ENCODE measurements around the gene BPIFB2. TPM values are rescaled to one million over a fixed set of nuclear protein-coding genes. Genes with fewer than 3 reads are reported as not detected.

The BPIFB2 gene
- total RNA-seq, 1 donor = not detected

- Histone ChIP-seq H3K4me1 (ENCODE audit: insufficient read depth, low read length) (peaks cover 13% of the 10 kb centered on the region), H3K4me3 (ENCODE audit: low read length) (no peak overlapping the region), H3K27me3 (ENCODE audit: insufficient read depth, low read length) (no peaks in the 10 kb centered on the region), H3K9me3 (ENCODE audit: low read depth, low read length) (no peaks in the 10 kb centered on the region)
These were observed 30.1 kb upstream of the BPIFB2 start for GRCh38 chr20:32977281-32978008.

GRCh38 chr20:32978009-32978335 is 29.5 kb upstream of the BPIFB2 start:
- Histone ChIP-seq H3K4me3 (ENCODE audit: low read length) (no peak overlapping the region), H3K4me1 (ENCODE audit: insufficient read depth, low read length) (peaks cover 8% of the 10 kb centered on the region), H3K27me3 (ENCODE audit: insufficient read depth, low read length) (no peaks in the 10 kb centered on the region), H3K9me3 (ENCODE audit: low read depth, low read length) (no peaks in the 10 kb centered on the region)

DNA sequence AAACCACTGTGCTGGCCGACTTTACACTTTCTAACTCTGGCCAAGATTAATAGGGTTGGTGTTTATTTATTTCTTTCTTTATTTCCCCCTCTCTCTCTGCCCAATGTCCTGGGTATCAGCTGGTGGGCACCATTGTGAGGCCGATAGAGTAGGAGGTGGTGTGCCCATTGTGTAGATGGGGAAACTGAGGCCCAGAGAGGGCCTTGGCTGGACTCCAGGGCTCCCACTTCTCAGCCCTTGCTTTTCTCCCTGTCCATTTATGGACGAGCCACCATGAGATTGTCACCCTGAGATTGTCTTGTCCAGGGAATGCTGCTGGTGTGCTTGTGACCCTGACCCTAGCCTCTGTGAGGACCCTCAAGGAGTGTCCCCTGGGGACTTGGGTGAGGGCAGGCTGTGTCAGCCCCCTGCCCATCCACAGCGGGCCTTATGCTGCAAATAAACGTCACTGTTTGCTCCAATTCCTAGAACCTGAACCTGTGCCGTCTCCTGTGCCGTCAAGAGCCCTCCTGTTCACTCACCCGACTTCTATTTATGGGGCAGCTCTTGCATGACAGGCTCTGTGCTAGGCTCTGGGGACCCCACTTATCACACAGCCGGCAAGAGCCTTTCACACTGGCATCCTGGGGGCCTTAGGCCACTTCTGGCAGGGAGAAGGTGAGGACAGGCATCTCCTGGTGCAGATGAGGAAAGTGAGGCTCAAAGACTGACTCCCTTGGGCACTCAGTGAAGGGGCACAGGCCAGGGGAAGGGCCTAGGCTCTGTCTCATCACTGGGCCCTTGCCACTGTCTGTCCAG is 28.1 kb upstream of the BPIFB2 start:
- H3K27me3 ChIP-seq (ENCODE audit: insufficient read depth, low read length) = no peaks in the 10 kb centered on the region
- H3K4me3 ChIP-seq (ENCODE audit: low read length) = no peak overlapping the region
- H3K9me3 ChIP-seq (ENCODE audit: low read depth, low read length) = no peaks in the 10 kb centered on the region
- H3K4me1 ChIP-seq (ENCODE audit: insufficient read depth, low read length) = peaks cover under 1% of the 10 kb centered on the region

- no peaks in the 10 kb centered on the region for H3K9me3 ChIP-seq (ENCODE audit: low read depth, low read length)
- H3K4me1 ChIP-seq (ENCODE audit: insufficient read depth, low read length) = no peaks in the 10 kb centered on the region
- H3K27me3 ChIP-seq (ENCODE audit: insufficient read depth, low read length) = no peaks in the 10 kb centered on the region
- no peak overlapping the region for H3K4me3 ChIP-seq (ENCODE audit: low read length)
These were observed 27.2 kb upstream of the BPIFB2 start for GRCh38 chr20:32980131-32980941.

DNA sequence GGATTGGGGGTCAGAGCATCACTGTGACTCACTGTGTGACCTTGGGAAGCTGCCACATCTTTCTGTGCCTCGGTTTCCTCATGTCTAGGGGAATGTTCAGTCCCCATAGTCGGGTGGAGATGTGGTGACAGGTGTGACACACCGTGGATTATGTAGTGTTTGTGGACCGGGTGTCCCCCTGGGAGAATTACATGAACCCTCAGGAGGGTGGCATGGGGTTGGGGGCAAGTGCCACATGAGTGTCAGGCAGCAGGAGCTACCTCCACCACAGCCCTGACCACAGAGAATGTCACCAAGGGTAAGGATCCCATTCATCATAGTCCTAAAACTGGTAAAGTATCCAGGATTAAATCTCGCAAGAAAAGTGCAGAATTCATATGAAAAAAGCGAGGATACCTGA is 26.5 kb upstream of the BPIFB2 start:
- Histone ChIP-seq H3K4me1 (ENCODE audit: insufficient read depth, low read length) (no peaks in the 10 kb centered on the region), H3K27me3 (ENCODE audit: insufficient read depth, low read length) (no peaks in the 10 kb centered on the region), H3K9me3 (ENCODE audit: low read depth, low read length) (no peaks in the 10 kb centered on the region), H3K4me3 (ENCODE audit: low read length) (no peak overlapping the region)

DNA sequence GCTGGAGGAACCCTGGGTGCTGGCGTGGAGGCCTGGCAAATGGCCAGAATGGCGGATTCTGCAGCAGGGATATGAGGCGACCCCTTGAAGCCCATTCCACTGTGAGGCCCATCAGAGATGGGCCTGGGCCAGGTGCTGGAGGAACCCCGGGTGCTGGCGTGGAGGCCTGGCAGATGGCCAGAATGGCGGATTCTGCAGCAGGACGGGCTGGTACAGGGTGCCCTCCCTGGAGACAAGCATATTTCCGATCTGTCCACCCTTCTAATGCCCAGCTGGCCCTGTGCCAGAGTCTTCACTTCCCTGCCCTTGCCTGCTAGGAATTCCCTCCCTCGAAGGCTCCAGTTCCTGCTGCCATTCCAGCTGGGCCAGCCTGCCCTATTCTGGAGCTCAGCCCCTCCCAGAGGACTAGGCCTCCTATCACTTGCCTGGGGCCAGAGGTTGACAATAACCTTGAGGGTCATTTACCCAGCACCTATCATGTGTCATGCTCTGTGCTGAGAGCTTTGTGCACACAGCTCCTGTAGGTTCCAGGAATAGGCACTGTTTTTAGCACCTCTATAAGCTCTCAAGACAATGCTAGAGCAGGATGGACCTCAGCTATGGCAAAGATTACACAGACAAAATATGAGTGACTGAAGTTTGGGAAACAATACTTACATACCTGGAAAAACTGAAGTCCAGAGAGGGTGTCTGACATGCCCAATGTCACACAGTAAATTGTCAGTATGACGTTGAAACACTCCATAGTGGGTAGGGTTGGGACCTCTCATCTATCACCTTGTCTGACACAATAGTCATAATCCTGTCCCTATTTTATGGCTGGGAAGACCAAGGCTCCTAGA is 24.7 kb upstream of the BPIFB2 start:
- Histone ChIP-seq H3K4me1 (ENCODE audit: insufficient read depth, low read length) (no peaks in the 10 kb centered on the region), H3K4me3 (ENCODE audit: low read length) (no peak overlapping the region), H3K9me3 (ENCODE audit: low read depth, low read length) (no peaks in the 10 kb centered on the region), H3K27me3 (ENCODE audit: insufficient read depth, low read length) (no peaks in the 10 kb centered on the region)

DNA sequence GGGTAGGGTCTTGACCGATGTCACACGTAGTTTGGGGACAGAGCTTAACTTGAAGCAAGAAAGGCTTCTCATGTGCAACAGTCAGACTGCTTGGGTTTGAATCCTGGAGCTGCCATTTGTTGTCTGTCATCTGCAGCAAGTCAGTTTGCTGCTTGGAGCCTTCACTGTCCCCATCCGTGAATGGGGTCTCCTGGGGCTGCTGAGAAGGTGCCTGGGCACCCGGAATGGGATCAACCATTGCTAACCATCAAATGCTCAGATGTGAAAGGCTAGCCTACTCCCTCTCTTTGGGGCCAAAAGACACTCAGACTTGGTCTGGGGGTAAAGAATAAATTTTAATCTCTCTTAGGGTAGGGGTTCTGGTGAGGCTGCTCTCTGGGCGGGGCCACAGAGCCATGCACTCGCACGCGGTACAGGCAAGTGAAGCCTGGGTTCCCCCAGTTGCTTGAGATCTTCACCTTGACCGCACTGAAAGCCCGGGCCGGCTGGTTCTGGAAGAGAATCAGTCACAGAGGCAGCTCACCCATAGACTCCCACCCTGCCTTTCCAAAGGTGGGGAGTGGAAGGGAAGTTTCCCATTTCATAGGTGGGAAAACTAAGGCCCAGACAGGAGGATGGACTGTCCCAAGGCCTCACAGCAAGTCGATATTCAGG is 23.9 kb upstream of the BPIFB2 start:
- no peak overlapping the region for H3K4me3 ChIP-seq (ENCODE audit: low read length)
- no peaks in the 10 kb centered on the region for H3K9me3 ChIP-seq (ENCODE audit: low read depth, low read length)
- H3K27me3 ChIP-seq (ENCODE audit: insufficient read depth, low read length) = no peaks in the 10 kb centered on the region
- no peaks in the 10 kb centered on the region for H3K4me1 ChIP-seq (ENCODE audit: insufficient read depth, low read length)

GRCh38 chr20:32984196-32984595 is 23.3 kb upstream of the BPIFB2 start:
- H3K9me3 ChIP-seq (ENCODE audit: low read depth, low read length) = no peaks in the 10 kb centered on the region

DNA sequence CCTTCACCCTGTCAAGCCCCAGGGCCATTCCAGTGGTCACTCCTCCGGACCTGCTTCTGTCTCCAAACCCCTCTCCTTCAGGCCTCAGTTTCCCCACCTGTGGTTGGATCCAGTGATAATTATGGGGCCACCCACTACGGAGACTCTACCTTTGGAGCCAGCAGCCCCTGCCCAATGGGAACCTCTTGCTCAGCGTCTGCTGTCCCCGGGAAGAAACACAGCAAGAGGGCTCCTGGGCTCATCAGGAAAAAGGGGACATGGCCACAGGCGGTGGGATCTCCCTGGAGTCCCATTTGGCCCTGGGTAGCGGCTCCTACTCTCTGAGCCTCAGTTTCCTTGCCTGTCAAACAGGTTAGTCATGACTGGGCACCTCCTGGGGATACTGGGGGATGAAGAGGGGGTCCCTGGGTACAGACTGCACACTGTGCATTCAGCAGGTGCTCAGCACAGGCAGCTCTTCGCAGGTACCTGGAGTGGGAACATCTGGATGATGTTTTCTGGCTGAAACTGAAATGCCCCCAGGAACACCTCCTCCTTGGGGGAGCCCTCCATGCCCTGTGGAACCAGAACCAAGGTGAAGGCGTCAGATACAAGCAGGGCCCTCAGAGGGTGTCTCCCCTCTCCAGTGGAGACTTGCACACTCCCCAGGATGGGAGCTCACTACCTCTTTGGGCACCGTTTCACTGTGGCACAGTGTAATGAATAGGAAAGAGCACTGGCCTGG is 22.7 kb upstream of the BPIFB2 start:
- no peaks in the 10 kb centered on the region for H3K27me3 ChIP-seq (ENCODE audit: insufficient read depth, low read length)
- H3K4me1 ChIP-seq (ENCODE audit: insufficient read depth, low read length) = no peaks in the 10 kb centered on the region
- no peaks in the 10 kb centered on the region for H3K9me3 ChIP-seq (ENCODE audit: low read depth, low read length)
- no peak overlapping the region for H3K4me3 ChIP-seq (ENCODE audit: low read length)

More at GRCh38 chr20:32984196-32984595, 23.3 kb upstream of the BPIFB2 start:
- no peaks in the 10 kb centered on the region for H3K27me3 ChIP-seq (ENCODE audit: insufficient read depth, low read length)
- H3K4me3 ChIP-seq (ENCODE audit: low read length) = no peak overlapping the region
- H3K4me1 ChIP-seq (ENCODE audit: insufficient read depth, low read length) = no peaks in the 10 kb centered on the region

- Histone ChIP-seq H3K4me3 (ENCODE audit: low read length) (no peak overlapping the region), H3K9me3 (ENCODE audit: low read depth, low read length) (no peaks in the 10 kb centered on the region), H3K27me3 (ENCODE audit: insufficient read depth, low read length) (no peaks in the 10 kb centered on the region), H3K4me1 (ENCODE audit: insufficient read depth, low read length) (no peaks in the 10 kb centered on the region)
These were observed 21.9 kb upstream of the BPIFB2 start for GRCh38 chr20:32985596-32985995.

- Histone ChIP-seq H3K27me3 (ENCODE audit: insufficient read depth, low read length) (no peaks in the 10 kb centered on the region), H3K9me3 (ENCODE audit: low read depth, low read length) (no peaks in the 10 kb centered on the region), H3K4me3 (ENCODE audit: low read length) (no peak overlapping the region), H3K4me1 (ENCODE audit: insufficient read depth, low read length) (peaks cover 2% of the 10 kb centered on the region)
These were observed 21.1 kb upstream of the BPIFB2 start for GRCh38 chr20:32986331-32986966.

DNA sequence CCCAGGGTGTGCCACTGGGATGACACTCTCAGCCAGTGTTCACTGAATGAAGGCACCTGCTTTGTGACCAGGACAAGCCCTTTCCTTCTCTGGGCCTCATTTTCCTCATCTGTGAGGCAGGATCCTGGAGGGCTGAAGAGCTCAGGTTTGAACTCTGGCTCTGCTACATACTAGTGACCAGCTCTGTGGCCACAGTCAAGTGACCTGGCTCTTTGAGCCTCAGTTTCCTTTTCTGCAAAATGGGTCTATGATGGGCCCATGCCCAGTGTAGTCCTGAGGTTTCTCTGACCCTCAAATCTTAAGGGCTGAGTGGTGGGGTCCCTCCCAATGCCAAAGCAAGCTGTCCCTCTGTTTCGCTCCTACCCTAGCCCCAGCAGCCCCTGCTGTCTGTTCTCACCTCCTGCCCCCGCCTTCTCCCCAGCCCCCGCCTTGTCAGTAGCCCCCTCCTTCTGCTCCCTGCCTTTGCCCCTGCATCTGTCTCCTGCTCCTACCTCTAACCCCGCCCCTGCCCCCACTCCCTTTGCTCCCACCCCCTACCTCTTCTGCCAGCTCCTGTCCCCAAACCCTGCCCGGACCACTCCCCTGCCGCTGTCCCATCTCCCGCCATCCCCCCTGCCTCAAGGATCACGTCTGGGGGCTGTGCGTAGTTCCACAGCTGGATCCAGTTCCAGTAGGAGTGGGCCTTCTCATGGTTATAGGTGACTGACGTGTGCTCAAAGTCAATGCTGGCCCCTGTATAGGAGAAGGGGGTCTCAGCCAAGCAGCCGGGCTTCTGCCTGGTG is 20.3 kb upstream of the BPIFB2 start:
- Histone ChIP-seq H3K4me1 (ENCODE audit: insufficient read depth, low read length) (peaks cover 2% of the 10 kb centered on the region), H3K4me3 (ENCODE audit: low read length) (no peak overlapping the region), H3K9me3 (ENCODE audit: low read depth, low read length) (no peaks in the 10 kb centered on the region), H3K27me3 (ENCODE audit: insufficient read depth, low read length) (no peaks in the 10 kb centered on the region)

GRCh38 chr20:32988008-32988407 is 19.5 kb upstream of the BPIFB2 start:
- no peak overlapping the region for H3K4me3 ChIP-seq (ENCODE audit: low read length)
- H3K27me3 ChIP-seq (ENCODE audit: insufficient read depth, low read length) = no peaks in the 10 kb centered on the region
- H3K4me1 ChIP-seq (ENCODE audit: insufficient read depth, low read length) = peaks cover 2% of the 10 kb centered on the region
- H3K9me3 ChIP-seq (ENCODE audit: low read depth, low read length) = no peaks in the 10 kb centered on the region
